GM21515 (cell line): ENCODE results near the gene MICAL3.

Experiments
- ATAC-seq: cut with Tn5 transposase; IDR thresholded peaks from one replicate; pipeline ENCODE4 v1.9.1; 2021; ENCODE audit not compliant: unreplicated experiment

The MICAL3 gene

GRCh38 chr22:17955590-17956379 is 68.6 kb downstream of the MICAL3 start:
- ATAC-seq: no peak

DNA sequence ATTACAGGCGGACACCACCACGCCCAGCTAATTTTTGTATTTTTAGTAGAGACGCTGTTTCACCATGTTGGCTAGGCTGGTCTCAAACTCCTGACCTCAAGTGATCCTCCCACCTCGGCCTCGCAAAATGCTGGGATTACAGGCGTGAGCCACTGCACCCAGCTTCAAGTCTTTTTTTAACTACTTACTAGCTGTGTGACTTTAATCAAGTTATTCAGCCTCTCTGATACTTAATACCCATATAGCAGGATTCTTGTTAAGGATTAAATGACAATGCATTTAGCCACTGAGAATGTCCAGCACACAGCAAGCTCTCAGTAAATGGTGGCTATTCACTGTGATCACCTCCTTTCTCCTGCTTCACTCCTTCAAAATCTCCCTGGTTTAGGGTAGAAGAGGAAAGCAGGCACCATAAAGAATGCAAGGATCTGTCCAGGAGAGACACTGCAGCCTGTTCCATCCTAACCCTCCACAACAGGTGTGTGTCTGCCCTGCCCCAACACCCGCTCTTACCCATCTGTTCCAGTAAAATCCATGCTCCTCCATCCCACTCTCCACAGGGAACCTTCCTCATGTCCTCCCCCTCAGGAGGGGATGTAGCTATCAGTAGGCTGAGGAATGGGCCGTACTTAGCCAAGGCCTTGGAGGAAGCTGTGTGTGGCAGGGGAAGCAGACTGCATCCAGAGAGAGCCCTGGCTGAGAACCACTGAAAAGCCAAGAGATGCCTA is 69.3 kb downstream of the MICAL3 start:
- ATAC-seq: no peak

GRCh38 chr22:17954200-17954859 is 70.0 kb downstream of the MICAL3 start:
- ATAC-seq: no peak

- no peak for ATAC-seq
Measured at GRCh38 chr22:17953147-17953546, 71.2 kb downstream of the MICAL3 start.

DNA sequence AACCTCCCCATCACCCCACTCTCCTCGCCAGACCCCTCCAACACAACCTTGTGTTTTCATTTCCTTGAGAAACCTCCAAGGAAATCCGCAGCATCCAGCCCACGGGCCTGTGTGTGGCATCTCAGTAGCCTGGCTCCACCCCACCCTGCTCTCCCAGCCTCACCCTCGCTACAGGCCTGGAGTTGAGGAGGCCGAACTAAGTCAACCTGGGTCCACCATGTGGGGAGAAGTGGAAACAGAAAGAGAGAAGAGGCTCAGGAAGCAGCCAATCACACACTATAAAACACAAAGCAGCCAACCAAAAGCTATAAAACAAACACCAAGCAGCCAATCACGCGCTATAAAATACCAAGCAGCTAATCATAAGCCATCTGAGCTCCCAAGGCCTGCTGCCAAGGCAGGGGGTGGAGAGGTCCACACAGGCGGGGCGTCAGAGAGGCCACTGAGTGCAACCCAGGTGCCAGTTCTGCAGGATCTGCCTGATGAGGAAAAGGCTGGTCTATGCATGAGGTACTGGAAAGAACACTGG is 72.0 kb downstream of the MICAL3 start:
- no peak for ATAC-seq

GRCh38 chr22:17951315-17951714 is 73.0 kb downstream of the MICAL3 start:
- no peak for ATAC-seq

- ATAC-seq: no peak
Measured at GRCh38 chr22:17950651-17951214, 73.6 kb downstream of the MICAL3 start.

DNA sequence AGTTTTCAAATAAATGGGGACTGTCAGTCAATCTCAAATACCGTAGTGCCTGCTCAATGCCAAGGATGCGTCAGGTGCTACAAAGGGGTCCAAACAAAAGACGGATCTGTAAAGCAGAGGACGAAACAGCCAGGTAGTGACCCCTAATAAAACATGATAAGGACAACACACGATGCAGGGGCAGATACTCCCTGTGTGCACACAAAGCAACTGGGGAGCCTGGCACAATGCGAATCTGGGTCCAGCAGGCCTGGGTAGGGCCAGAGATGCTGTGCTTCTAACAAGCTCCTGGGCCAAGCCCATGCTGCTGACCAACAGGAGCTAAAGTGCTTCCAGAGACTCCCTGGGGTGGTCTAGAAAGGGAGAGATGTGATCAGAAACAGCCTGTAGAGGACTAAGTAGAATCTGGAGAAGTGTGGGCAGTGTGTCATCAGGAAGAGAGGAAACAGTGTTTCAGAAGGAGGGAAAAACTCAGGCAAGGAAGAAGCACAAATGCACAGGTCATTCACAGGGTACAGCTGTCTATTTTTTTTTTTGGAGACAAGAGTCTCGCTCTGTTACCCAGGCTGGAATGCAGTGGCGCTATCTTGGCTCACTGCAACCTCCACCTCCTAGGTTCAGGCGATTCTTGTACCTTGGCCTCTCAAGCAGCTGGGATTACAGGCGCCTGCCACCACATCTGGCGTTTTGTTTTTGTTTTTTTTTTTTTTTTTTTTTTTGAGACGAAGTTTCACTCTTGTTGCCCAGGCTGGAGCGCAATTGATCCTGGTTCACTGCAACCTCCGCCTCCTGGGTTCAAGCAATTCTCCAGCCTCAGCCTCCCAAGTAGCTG is 74.5 kb downstream of the MICAL3 start:
- ATAC-seq: no peak

DNA sequence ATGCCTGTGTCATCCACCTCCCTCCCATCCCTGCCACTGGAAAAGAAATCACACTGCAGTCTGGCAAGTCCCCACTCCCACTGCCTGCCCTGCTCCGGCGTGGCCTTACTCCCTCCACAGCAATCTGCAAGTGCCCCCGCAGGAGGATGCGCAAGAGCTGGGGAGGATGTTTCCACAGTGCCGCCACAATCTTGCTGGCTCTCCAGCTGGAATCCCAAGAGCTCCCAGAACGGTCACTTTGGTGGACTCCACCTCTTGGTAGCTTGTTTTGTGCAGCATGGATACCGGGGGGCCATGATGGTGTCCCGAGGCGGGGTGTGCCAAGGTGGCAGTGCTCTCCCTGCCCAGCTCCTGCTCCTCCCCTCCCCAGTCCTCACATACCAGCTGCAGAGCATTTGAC is 76.3 kb downstream of the MICAL3 start:
- ATAC-seq: no peak

DNA sequence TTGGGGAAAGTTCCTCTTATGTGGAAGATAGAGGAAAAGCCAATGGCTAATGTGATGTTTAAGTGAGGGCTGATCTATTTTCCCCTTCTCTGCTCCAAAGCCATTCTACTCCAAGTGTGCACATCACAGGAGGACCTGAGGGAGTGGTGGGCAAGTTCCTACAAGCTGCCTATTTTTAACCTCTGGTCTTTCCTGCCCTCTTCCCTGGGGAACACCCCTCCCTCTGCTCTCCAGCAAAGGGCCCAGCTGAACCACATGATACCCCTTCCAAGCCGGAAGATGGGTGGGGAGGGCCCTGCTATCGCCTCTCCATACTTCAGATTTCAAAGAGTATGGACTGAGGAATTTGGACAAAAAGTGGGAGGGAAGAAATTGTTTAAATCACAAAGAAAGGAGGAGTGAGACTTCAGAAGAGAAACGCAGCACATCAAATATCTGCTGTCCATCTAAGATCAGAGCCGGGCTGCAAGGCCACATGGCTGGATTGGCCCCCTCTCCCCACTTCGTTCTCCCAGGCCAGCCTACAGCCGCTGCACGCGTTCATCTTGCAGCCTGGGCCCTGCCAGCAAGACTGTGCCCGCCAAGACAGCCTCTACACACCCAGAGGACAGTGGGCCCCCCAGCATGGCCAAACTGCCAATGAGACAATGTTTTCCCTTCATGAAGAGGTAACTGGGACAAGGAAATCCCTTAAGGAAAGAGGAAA is 77.5 kb downstream of the MICAL3 start:
- no peak for ATAC-seq

- ATAC-seq: no peak
Measured at GRCh38 chr22:17945888-17946648, 78.3 kb downstream of the MICAL3 start.

DNA sequence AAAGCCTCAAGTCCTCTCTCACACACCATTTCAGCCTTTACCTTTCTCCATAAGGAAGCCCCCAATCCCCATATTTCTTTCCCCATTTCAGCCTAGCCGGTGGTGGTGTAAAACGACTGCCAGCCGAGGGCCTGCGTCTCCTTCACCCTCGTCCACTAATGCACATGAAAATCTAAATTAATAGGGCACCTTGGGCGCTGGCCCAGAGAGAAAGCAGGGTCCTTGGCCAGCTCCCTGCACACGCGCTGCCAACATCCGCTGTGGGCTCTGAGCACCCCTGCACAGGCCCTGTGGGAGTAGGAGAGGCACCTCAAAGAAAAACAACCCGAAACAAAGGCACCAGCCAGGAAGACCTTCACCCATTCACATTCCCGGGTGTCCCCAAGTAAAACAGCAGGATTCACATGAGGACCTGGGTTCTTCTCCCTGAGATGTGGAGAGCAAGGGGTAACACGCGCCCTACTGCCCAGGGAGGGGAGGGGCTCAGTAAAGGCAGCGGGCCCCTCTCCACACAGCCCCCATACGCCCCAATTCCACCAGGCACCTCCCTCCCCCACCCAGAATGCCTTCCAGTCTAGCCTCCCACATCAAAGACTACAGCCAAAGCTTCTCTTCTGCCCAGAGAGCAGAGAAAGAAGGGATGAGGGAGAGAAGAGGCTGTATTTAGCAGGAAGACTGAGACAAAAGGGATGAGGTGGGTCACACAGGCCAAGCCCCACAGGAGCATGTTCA is 79.0 kb downstream of the MICAL3 start:
- no peak for ATAC-seq

DNA sequence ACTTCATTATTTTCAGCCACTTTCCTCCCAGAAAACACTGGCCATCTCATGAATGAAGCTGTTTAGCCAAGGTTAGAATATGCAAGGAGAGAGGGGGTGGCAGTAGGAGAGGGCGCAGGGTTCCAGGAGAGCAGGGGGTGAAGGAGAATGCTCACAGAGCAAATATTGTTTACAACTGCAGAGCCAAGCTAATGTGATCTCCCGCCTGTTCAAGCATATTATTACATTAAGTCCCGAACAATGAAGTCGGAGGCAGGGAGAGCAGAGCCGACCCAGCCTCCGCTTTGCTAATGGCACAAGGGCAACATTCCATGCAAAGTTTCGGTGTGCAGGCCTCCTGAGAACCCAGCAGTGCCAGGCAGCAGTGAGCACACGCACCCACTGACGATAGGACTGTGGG is 80.1 kb downstream of the MICAL3 start:
- no peak for ATAC-seq

DNA sequence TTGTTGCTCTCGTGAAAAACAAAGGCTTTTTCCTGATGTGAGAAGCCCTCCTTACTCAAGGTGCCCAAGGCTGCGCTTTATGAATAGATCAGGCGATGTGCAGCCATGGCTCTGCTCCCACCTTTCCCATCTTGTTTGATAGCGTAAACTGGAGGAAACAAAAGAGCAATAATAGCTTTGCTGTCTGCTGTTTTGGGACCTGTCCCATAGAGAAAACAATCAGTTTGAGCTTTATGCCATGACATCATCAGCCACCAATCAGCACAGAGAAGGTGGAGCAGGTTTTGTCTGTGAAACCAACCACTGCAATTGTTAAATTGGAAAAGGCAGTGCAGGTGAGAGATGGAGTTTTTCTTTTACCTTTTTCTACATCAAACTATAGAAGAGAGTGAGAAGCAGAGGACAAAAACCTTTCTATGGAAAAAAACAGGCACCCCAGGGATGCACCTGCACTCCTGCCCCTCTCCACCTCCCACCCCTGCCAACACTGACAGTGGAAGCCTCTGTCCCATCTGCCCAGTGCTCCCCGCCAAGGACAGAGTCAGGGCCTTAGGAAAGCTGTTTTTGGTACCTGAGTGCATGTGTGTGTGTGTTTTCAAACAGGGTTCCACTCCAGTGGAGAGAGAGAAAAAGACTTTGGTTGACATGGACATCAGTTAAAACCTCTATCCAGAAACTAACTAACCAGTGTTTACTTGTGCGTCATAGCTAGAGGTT is 80.7 kb downstream of the MICAL3 start:
- no peak for ATAC-seq

GRCh38 chr22:17942721-17943120 is 81.6 kb downstream of the MICAL3 start:
- ATAC-seq: no peak

DNA sequence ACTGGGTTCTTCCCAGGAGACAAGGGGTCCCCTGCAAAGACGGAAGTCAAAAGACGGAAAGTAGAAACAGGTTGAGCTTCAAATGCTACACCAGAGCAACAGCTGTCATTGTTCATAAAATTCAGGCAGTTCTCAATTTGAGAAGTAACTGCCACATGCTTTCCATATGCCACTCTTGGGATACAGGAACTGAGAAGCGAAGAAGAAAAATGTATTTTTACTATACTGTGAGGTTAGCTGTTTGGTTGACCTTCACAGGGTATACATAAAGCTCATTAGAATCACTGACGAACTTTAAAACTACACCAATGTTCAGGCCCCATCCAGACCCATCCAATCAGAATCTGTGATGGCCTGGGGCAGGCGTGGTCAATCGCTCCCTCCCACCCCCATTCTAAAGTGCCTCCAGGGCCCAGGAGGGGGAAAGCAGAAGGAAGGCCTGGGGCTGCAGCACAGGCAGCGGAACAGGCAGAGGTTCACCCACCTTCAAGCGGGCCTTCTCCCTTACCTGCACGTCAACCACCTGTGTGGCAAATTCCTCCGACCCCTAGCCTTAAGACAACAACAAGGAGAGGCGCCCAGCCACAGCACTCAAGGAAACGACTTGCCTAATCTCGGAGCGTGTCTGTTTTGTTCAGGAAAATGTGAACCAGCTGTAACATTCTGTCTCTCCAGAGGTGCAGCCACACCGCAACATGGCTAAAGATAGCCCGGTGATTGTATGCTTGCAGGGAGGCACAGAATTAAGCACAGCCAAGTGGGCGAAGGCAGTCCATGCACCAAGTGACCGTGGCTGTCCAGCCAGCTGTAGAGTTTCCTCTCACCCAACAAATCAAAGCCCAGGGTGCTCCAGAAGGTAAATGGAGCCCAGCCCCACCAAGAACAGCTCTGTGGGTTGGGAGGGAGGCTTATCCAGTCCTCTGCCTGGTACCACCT is 82.6 kb downstream of the MICAL3 start:
- no peak for ATAC-seq

GRCh38 chr22:17939579-17939978 is 84.8 kb downstream of the MICAL3 start:
- ATAC-seq: no peak
